HG03342 (cell line): Measurements from ENCODE around the gene LDLRAP1.

ENCODE experiments used
- ATAC-seq: cut with Tn5 transposase; IDR thresholded peaks from one replicate; pipeline ENCODE4 v1.9.1; 2021; ENCODE audit warnings: mild to moderate bottlenecking, moderate library complexity; ENCODE audit not compliant: unreplicated experiment

Gene LDLRAP1

DNA sequence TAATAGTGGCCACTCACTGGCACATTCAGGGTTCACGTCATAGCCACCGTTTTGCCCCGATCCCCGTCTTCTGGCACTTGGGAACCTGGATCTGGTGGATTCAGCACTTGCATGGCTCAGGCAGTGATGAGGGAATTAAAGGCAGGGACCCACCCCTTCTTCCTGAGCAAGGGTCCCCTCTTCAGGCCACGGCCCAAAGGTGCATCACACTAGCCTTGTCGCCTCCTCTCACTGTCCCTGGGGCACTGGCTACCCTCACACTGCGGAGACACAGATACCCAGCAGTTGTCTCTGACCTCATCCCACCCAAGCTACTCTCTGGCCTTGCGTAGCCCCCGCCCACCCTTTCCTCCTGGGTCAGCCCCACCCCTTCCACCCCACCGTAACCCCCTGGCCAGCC is 19.9 kb upstream of the LDLRAP1 start:
- no peak for ATAC-seq

DNA sequence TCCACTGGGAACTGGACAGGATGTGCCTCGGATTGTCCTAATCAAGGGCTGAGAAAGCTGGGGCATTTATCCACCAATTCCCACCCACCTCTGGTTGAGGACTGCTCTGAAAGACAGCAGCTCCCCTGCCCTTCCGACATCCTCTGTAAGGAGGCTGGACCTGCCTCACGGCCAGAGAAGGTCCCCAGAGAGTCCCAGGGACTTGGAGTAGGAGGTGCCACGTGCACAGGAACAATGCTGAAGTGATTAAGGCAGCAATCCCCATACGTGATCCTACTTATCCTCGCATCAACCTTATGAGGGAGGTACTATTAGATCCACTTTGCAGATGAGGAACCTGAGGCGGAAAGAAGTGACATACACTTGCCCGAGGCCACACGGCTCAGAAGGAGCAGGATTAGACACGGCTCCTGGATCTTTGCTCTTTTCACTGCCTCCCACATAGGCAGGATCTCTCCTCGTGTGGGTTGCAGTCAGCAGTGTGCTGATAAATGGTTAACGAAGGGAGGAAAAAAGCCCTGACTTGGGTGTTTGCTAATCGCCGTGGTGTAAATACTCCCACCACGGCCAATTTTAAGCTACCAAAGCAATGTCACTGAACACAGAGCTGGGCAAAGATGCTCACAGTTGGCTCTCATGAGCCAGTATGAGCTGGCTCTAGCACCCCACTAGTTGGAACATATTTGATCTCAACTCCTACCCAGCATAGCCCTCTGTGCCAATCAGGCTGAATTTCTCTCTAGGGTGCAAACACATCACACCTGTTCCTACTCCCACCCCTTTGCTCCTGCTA is 18.6 kb upstream of the LDLRAP1 start:
- ATAC-seq, result no peak

DNA sequence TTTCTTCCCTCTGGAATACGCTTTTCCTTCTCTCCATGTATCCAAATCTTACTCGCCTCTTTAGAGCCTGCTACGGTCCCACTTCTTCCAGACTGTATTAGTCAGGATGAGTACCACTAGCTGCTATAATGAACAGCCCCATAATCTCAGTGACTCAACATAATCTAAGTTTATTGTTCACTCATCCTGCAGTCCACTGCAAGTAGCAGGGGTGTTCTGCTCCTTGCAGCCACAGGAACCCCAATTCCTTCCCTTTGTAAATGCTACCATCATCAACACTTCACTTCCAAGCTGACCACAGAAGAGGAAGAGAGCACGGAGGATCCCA is 18.1 kb upstream of the LDLRAP1 start:
- ATAC-seq, result no peak

DNA sequence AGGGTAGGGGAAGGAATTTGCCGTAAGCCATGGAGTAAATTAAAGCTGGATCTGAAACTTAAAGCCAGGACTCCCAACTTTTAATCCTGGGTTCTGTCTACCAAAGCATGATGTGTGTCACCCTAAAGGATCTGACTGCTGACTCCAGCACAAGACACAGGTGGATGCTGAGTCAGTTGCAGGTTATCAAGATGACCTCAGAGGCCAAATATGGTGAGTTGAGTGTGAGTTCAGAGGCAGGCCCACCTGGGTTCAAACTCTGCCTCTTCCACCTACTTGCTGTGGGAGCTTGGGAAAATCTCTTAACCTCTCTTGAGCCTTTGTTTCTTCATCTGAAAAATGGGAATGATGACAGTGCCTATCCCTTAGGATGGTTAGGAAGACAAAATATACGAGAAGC is 16.7 kb upstream of the LDLRAP1 start:
- ATAC-seq, result no peak

DNA sequence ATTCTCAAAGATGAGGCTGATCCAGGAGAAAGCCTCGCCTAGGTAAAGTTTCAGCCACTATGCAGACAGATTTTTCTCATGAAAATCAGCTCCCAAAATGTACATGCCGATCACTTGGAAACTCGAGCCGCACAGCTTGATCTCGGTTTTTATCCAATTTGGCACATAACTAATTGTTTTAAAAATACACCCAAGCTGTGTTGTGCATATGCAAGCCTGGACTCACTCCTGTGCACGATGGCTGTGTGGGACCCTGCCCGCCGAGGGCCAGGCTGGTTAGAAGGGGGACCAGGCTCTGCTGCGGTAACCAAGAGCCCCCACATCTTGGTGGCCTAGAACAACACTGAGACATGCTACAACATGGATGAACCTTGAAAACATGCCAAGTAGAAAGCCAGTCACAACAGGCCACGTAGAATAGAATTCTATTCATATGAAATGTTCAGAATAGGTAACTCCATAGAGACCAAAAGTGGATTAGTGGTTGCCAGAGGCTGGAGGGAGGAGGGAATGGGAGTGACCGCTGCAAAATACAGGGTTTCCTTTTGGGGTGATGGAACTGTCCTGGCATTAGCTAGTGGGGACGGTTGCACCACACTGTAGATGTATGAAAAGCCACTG is 16.1 kb upstream of the LDLRAP1 start:
- ATAC-seq, result no peak

DNA sequence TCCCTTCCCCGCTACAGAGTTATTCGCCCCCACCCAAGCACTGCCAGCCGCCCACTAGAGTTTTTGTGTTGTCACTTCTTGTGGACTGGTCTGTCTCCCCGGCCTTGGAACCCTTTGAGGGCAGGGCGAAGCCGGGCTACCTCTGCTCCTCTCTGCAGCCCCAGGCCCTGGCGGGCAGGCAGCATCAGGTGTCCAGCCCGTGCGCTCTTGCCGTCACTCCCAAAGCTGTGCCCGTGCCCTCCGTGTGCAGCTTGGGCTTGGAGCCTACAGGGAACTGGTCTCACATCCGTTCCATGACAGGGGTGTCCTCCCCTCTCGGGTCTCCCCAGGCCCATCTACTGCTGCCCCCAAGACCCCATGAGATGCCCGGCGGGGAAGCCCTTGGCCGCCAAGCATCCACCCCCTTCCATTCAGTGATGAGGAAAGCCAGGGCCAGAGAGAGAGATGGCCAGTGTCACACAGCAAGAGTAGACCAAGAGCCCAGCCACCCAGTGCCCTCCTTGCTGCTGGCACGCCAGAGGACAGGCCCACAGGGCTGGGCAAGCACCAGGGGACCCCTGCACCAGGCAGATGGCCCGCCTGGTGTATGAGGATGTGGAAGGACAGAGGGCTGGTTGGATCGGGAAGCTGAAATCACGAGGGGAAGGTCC is 15.3 kb upstream of the LDLRAP1 start:
- ATAC-seq, result no peak

DNA sequence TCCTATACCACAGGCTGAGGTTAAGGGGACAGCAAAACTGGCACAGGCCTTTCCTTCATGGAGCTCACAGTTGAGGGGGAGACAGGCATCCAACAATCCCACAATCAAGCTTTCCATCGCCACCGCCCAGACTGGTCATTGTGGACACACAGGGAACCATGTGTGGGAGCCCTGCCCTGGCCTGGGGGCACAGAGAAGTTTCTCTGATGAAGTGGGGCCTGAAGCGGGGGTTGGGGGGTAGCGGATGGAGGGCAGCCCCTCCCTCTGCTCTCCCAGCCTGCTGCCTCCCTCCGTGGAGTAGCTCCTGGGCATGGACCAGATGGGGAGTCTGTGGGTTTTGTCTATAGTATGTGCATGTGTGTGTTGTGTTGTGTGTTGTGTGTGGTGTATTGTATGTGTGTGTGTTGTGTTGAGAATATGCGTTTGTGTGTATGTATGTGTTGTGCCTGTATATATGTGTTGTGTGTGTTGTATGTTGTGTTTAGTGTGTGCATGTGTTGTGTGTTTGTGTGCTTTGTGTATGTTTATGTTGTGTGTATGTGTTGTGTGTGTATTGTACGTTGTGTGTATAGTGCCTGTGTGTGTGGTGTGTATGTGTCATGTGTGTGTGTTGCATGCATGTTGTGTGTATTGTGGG is 14.4 kb upstream of the LDLRAP1 start:
- no peak for ATAC-seq

DNA sequence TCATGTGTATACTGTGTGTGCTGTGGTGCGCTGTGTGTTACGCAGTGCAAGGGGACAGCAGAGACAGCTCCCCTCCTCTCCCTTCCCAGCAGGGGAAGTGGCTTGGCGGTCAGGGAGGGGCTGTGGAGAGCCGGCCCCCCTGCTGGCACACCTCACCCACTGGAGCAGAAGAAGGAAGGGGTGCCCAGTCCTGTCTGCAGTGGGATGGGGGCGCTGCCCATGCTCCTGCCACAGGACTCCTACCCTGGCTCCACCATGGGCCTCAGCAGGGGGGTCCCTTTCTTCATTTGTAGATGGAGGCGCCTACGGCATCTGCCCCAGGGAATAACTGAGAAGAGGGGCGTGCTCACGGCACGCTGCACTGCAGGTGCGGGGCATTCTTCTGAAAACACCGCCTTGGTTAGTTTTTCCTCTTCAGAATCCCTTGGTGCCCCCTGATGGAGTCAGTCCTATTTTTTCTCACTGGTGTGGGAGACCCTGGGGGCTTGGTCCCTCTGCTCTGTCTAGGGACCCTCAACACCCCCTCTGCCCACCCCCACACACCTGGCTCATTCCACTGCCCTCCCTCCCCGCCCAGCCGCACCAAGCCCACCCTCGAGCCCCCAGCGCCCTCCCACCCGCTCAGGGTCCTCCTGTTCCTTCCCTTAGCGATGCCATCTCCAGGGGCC is 13.8 kb upstream of the LDLRAP1 start:
- ATAC-seq, result no peak

DNA sequence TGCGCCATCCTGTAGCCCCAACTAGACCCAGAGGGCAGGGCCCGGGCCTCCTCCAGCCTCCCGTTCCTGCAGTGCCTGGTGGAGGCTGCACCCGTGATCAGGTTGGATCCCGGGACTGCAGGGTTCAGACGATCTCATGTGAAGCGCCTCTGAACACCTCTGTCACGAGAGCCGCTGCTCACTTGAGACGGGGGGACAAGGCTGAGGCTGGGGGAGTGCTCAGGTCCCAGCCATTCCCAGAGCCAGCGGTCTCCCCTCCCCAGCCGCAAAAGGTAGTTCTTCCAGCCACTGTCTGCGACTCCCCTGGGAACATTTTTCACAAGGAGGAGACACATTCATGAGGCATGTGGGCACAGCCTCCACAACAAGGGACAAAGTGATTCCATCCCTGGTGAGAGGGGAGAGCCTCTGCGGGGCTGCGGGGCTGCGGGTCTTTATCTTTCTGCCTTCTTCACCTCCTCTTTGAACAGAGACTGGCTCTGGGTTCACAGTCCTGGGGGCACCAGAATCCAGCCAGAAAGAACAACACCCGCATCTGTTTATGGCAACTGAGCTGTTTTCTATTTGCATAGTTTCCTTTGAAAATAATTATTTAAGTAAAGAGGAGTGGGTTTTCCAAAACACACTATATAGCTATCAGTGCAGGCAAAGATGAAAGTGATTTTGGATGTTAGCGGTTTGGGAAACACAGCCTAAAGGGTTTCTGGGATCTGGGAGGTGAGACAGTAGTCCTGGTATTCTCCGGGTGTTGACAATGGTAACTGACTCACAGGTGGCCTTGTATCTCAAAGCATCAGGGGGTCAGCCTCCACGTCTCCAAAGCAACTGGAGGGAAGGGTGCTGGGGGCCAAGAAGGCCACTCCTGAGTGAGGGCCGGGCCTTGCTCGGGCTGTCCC is 13.0 kb upstream of the LDLRAP1 start:
- no peak for ATAC-seq

DNA sequence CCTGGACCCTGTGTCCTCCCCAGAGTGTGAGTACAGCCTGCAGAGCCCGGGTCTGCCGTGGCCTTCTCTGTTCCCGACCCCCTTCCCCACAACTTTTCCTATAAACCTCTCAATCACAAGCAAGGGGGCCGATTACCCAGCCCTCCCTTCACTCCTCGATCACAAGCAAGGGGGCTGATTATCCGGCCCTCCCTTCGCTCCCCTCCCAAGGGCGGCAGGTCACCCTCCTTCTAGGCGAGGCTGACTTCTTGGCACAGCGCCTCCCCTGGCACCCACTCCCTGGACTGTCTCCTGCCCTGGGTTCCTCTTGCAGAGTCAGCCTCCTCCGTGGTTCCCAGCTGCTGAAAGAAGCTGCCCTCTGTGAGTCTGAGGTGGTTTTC is 12.3 kb upstream of the LDLRAP1 start:
- no peak for ATAC-seq

DNA sequence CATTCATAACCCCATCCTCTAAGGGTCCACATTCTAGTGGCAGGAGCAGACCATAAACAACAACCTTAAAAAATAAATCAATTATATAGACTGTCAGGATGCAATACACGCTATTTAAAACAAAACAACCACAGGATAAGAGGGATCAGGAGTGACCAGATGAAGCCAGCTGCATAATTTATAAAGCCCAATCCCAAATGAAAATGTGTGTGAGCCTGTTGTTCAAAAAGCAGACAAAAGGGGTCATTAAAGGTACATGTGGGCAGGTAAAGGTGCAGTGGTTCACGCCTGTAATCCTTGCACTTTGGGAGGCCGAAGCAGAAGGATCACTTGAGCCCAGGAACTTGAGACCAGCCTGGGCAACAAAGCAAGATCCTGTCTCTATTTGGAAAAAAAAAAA is 10.4 kb upstream of the LDLRAP1 start:
- ATAC-seq, result no peak

DNA sequence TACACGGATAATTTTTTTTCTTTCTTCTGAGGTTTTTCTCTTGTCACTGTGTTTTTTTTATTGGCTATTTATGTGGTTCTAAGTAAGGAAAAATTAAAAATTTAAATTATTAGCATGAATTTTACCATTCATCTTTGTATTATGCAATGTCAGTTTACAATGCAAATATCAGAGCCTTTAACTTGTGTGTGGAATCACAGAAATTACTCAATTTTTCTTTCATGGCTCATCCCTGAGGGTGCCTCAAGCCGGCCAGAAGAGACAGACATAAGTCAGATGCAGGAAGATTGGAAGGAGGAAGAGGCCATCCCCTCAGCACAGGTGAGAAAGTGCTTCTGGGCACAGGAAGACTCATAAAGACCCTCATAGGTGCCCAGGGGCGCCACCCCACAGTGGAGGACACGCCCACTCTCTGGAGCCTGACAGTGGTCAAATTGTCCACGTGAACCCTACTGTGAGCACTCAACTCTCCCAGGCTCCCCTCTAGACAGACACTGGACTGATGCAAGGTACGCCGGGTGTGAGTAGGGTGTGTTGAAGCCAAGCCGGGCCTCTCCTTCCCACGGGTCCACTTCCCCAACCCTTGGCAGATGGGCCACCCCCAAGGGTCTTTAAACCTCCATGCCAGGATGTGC is 9.5 kb upstream of the LDLRAP1 start:
- no peak for ATAC-seq

DNA sequence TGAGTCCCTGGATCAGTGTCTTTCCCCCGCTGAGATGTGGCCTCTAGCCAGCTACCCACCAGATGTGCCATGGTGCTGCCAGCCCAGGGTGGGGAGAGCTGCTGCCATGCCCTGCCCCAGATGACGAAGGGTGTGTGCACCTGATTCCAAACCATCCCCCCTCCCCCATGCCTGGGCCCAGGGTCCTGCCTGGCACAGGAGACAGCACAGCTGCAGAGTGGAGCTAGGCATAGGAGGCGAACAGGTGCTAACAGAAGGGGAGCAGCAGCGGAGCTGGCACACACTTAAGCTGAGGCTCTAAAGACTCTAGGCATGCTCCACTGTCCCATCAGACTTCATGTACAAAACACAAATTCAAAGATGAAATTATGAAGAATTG is 9.0 kb upstream of the LDLRAP1 start:
- no peak for ATAC-seq

DNA sequence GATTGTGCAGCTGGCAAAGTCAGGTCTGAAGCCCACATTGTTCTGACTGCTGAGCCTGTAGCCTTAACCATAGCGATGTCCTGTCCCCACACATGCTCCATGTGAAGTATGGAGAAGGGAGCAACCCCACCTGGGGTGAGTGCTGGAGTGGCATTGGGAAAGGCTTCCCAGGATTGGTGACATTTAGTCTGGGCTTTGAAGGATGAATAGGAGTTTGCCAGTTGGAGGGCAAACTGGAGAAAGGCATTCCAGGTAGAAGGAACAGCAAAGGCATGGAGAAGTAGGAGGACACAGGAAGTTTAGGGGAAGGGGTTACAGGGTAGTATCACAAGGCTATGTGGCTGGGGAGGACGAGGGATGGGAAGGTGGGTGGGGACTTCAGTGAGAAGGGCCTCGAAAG is 7.3 kb upstream of the LDLRAP1 start:
- no peak for ATAC-seq

DNA sequence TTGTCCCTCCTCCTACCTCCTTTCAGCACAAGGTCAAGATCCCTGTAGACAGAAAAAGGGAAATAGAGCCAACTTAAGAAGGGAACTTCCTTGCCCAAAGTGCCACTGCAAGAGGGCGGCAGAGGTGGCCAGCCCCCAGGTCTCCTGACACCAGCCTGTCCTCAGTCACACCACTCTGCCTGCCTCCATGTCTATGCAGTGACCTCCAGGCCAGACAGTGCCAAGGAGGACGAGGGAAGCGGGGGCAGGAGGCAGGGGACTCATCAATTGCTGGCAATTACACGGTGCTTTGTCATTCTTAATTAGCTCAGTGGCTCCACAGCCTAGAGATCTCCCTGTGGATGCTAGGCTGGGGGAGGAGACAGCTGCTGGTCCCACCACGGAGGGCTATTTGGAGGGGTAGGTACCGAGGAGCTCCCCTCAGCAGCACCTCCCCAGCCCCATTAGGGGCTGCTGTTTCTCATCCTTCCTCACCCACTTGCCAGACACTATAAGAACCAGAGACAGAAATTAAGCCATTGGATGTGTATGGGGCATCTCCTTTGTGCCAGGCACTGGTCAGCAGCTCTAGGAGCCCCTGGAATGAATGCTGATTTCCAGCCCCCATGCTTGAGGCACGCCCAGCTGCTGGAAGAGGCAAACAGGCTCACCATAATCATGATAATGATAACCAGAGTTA is 6.1 kb upstream of the LDLRAP1 start:
- no peak for ATAC-seq

DNA sequence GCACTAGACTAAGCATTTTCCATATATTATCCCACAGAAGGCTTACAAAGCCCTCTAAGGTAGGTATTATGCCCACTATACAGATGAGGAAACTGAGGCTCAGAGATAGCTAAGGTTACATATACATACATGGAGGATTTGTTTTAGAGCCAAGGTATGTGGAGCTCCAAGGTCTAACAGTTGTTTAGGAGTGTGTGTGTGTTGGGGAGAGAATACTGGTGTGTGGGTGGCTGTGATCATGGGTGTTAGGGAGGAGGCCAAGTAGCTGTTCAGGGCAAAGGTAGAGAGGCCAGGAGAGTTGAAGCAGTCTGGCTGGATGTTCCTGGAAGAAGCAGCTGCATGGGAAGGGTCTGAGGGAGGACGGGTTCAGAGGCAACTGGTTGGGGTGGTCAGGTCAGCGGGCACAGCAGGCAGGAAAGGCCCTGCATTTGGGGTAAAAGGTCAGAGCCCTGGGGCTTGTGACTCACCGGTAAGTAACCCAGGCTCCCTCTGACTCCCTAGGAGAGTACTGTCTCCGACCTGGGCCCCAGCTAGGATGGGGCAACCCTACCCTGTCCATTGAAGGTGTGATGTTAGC is 5.1 kb upstream of the LDLRAP1 start:
- no peak for ATAC-seq

DNA sequence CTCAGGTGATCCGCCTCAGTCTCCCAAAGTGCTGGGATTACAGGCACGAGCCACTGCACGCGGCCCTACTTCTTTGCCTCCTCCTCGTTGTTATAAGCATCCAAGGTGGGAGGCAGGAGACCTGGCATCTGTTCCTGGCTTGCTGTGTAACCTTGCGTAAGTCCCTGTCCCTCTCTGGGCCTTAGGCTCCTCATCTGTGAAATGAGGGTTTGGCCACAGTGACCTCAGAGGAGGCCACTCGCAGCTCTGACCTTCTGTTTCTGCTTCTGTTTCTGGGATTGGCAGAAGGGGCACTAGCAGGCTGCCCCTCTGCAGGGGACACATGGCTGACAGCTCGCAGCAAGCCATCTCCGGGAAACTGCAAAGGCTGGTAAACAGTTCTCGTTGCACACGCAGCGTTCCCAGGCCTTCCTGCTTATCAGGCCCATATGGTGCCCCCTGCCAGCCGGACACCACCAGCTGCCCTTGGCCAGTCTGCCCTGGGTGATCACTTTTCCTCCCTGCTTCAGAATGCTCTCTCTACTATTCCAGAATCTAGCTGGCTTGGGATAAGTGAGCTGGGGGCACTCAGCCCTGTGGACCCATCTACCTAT is 2.6 kb upstream of the LDLRAP1 start:
- ATAC-seq, result no peak

DNA sequence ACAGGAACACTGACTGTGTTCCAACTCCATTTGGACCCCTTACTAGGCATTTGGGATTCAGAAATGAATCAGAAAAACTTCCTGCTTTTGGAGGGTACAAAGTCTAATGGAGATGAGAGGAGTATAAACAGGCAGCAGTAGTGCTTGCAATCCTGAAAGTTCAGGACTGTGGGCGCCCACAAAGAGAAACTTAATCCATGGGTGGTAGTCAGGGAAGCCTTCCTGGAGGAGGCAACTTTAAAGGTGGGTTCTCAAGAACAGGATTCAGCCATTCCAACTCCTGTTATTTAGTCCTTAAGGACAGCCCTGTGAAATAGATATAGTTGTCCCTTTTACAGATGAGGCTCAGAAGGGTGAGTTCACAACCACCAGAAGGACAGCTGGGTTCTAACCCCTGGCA is 2.0 kb upstream of the LDLRAP1 start:
- ATAC-seq, result no peak
